Right lobe of liver (tissue), 6 donors: ENCODE measurements around the gene TBX18. TPM values are rescaled to one million over a fixed set of nuclear protein-coding genes. Genes with fewer than 3 reads are reported as not detected.

Experiments used
- ATAC-seq, 4 donors: fragments of 200-7000 bp; cut with Tn5 transposase; one replicate each; pipeline ENCODE4 v1.9.1; 2020; ENCODE audit warnings: mild to moderate bottlenecking in 4 of 4, moderate library complexity in 4 of 4
- DNase-seq, 3 donors: peaks; one replicate each; pipeline ENCODE4 v3.0.0-alpha.2; 2020
- H3K27ac ChIP-seq, 3 donors: fragments of 200-600 bp; one replicate each; pipeline ENCODE4 v1.8.0; 2022
- H3K27me3 ChIP-seq, 2 donors: fragments of 200-600 bp; one replicate each; pipeline ENCODE4 v1.8.0; 2022
- H3K36me3 ChIP-seq, 4 donors: fragments of 200-600 bp; sonication (generic) in 1 of 4; one replicate each; pipeline versions ENCODE4 v1.5.1 to v1.8.0; 2017 to 2022; ENCODE audit warnings: control low read depth in 1 of 4
- H3K4me1 ChIP-seq, 4 donors: fragments of 200-600 bp; sonication (generic) in 1 of 4; one replicate each; pipeline versions ENCODE4 v1.5.1 to v1.8.0; 2017 to 2022; ENCODE audit warnings: control low read depth in 1 of 4
- H3K4me3 ChIP-seq, 3 donors: fragments of 200-600 bp; one replicate each; pipeline ENCODE4 v1.8.0; 2022
- H3K9me3 ChIP-seq, 4 donors: fragments of 200-600 bp; sonication (generic) in 1 of 4; one replicate each; pipeline versions ENCODE4 v1.5.1 to v1.8.0; 2017 to 2022; ENCODE audit warnings: control low read depth in 1 of 4
- POLR2A ChIP-seq: fragments of 450-650 bp; IDR thresholded peaks from one replicate; pipeline ENCODE4 v1.6.1; 2017; ENCODE audit warnings: antibody characterized with exemption, mild to moderate bottlenecking
- WGBS: methylation state at CpG from one replicate; pipeline ENCODE4 v1.1.6; 2018; ENCODE audit warnings: low coverage, low lambda C conversion rate; ENCODE audit not compliant: insufficient coverage; ENCODE audit errors: missing lambda C conversion rate; 5-methylcytosine and 5-hydroxymethylcytosine counted together
- intact Hi-C, 2 donors: fragments of 100-400 bp; cut with DNase I; formaldehyde crosslinking; loops; one replicate each; pipeline versions ENCODE4 v1.11.2 to v1.14.1; 2022
- total RNA-seq, 6 experiments: library from RNA; depleted of rRNA in 2 of 6; stranded (reverse); fragments of >200 nt in 2 of 6; fragmentation: NEBNext Ultra II Directional in 3 of 6; extraction: Animal tissue kit (Norgen Biotek cat#: 25700) in 3 of 6; gene quantifications; one replicate each; pipeline versions ENCODE4 v1.1.0 to v1.2.4, GENCODE V29; 2016 to 2023
- TF ChIP-seq, protein P1 (sequence below), 4 donors: fragments of 200-600 bp in 3 of 4; fragments of 450-650 bp in 1 of 4; IDR thresholded peaks; one replicate each; pipeline versions ENCODE4 v1.5.1 to v1.8.0; 2016 to 2022; ENCODE audit warnings: antibody characterized with exemption in 4 of 4, mild to moderate bottlenecking in 2 of 4
- donor health status: DM: no; HTN: yes; CAD: no.
- donor health status: DM: no; HTN: no; CAD: no.
- donor health status: DM: no; HTN: no; CAD: no.
- donor health status: DM: no; HTN: yes; CAD: no.
- donor health status: DM: no; HTN: yes; CAD: no.

TBX18 gene
- total RNA-seq, 6 experiments from 2014 or later: 0.15 to 0.87 (median 0.49) TPM; not detected in 1

DNA sequence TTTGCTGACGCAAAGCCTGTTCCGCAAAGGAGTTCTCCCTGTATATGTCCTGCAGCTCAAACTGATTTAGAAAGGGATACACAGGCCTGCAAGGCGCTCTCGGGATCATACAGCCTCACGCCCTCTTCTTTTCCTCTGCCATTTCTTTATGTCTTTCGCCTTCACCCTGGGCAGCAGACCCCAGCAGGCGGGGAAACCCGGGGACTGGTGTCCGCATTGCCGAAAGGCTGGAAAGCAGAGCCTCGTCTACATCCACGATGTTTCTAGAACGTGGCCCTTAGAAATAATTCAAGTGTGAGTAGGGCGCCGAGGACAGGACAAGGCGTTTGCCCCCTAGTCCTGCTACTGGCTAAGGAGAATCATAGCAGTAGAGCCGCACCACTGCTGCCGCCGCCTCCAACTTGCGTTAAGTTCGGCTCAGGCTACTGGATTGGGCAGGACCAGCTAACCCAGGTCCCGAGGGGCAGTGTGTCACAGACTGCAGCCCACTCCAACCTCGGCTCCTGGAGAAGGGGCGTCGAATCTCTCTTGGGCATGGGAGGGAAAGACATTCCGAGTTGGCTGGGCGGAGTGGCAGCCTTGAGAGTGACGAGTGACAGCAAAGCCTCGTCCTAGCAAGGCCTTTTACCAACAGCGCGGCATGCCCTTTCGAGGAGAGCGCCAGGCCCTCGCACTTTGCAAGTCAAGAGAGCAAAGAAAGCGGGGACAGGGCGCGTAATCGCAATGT is 2.6 kb upstream of the TBX18 start:
- Histone ChIP-seq H3K27me3 (peaks cover 15 to 89% of the 10 kb centered on the region in 2 donors), H3K36me3 (no peaks in the 10 kb centered on the region)
- no peak for TF ChIP-seq POLR2A
- TF ChIP-seq, protein P1, sequence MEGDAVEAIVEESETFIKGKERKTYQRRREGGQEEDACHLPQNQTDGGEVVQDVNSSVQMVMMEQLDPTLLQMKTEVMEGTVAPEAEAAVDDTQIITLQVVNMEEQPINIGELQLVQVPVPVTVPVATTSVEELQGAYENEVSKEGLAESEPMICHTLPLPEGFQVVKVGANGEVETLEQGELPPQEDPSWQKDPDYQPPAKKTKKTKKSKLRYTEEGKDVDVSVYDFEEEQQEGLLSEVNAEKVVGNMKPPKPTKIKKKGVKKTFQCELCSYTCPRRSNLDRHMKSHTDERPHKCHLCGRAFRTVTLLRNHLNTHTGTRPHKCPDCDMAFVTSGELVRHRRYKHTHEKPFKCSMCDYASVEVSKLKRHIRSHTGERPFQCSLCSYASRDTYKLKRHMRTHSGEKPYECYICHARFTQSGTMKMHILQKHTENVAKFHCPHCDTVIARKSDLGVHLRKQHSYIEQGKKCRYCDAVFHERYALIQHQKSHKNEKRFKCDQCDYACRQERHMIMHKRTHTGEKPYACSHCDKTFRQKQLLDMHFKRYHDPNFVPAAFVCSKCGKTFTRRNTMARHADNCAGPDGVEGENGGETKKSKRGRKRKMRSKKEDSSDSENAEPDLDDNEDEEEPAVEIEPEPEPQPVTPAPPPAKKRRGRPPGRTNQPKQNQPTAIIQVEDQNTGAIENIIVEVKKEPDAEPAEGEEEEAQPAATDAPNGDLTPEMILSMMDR (IDR thresholded peaks at IDR 0.05): no peak

GRCh38 chr6:84766118-84766798 is 1.9 kb upstream of the TBX18 start:
- WGBS: 10% methylated on average over 21 of the region's 32 CpGs
- H3K4me1 ChIP-seq: peaks cover 0 to 13% (median 0%) of the 10 kb centered on the region in 4 donors
- peaks cover 12 to 89% of the 10 kb centered on the region in 2 donors for H3K27me3 ChIP-seq
- no peak for ATAC-seq
- H3K36me3 ChIP-seq: no peaks in the 10 kb centered on the region
- intact Hi-C loops: no loop called here
- DNase-seq: no peak
- H3K27ac ChIP-seq: no peak overlapping the region
- TF ChIP-seq, protein P1 (IDR thresholded peaks at IDR 0.05): no peak
- TF ChIP-seq POLR2A: no peak
- no peak overlapping the region for H3K4me3 ChIP-seq
- no peaks in the 10 kb centered on the region for H3K9me3 ChIP-seq

More for the DNA sequence above, 2.6 kb upstream of the TBX18 start:
- H3K4me1 ChIP-seq: peaks cover 0 to 13% (median 0%) of the 10 kb centered on the region in 4 donors
- no peaks in the 10 kb centered on the region for H3K9me3 ChIP-seq
- H3K4me3 ChIP-seq: no peak overlapping the region
- 7% methylated on average over 24 of the region's 38 CpGs for WGBS
- DNase-seq (no peak), ATAC-seq (no peak)
- H3K27ac ChIP-seq: no peak overlapping the region
- intact Hi-C loops: no loop called here

- DNase-seq (no peak), ATAC-seq (no peak)
- no peak for TF ChIP-seq POLR2A
- TF ChIP-seq, protein P1 (IDR thresholded peaks at IDR 0.05): no peak
- Histone ChIP-seq H3K27ac (peak overlapping the region in 1 of 3 donors; percentile 3), H3K27me3 (peaks cover 12 to 91% of the 10 kb centered on the region in 2 donors), H3K36me3 (no peaks in the 10 kb centered on the region), H3K9me3 (no peaks in the 10 kb centered on the region), H3K4me1 (peaks cover 0 to 13% (median 0%) of the 10 kb centered on the region in 4 donors), H3K4me3 (peak overlapping the region; percentile 15 to 30 (median 19))
- WGBS: 1% methylated on average over 21 of the region's 57 CpGs
- intact Hi-C loops: no loop called here
Observed at GRCh38 chr6:84763886-84764331, 489 bp downstream of the TBX18 start.

- Histone ChIP-seq H3K27ac (peak overlapping the region in 1 of 3 donors; percentile 3), H3K4me3 (peak overlapping the region; percentile 15 to 30 (median 19)), H3K9me3 (no peaks in the 10 kb centered on the region), H3K36me3 (no peaks in the 10 kb centered on the region), H3K4me1 (peaks cover 0 to 13% (median 0%) of the 10 kb centered on the region in 4 donors), H3K27me3 (peaks cover 6 to 90% of the 10 kb centered on the region in 2 donors)
- TF ChIP-seq, protein P1 (IDR thresholded peaks at IDR 0.05): no peak
- TF ChIP-seq POLR2A: no peak
- DNase-seq: peak in 2 of 3 donors; percentile 21 to 58
- intact Hi-C loops: no loop called here
- ATAC-seq: peak; percentile 18 to 54 (median 39)
- 3% methylated on average over 28 of the region's 74 CpGs for WGBS
Observed at GRCh38 chr6:84763003-84763885, 1.2 kb downstream of the TBX18 start.
